K562 (cell line): Measurements from ENCODE around the gene LEMD1. TPM values are rescaled to one million over a fixed set of nuclear protein-coding genes. Genes with fewer than 3 reads are reported as not detected.

Source experiments
- ATAC-seq: fragments of 200-7000 bp; cut with Tn5 transposase; 3 replicates; pipeline ENCODE4 v1.9.1; 2020; ENCODE audit warnings: moderate library complexity
- BruUV-seq: library from RNA; stranded (reverse); fragments of 400-500 nt; replicated peaks from 2 replicates; lab custom pipeline; 2021; lab: Mats Ljungman, UMichigan
- CTCF ChIA-PET: fragments of 300-600 bp; formaldehyde crosslinking; extraction: SDS; loops from one replicate; lab custom pipeline; 2021; ENCODE audit warnings: low intra/inter-chr PET ratio; lab: Yijun Ruan, JAX
- POLR2A ChIA-PET: fragments of 300-600, 350-650 bp; sonication (Branson Sonifier 250); formaldehyde crosslinking; extraction: SDS; loops from one replicate; lab custom pipeline; 2021; ENCODE audit warnings: antibody characterized with exemption, inconsistent platforms; lab: Yijun Ruan, JAX
- DNase-seq, 4 experiments: peaks; one replicate each; pipeline versions ENCODE4 v3.0.0 to v3.0.0-alpha.2; 2011 to 2018; ENCODE audit warnings: low spot score in 3 of 4, mixed read lengths in 3 of 4; ENCODE audit errors: extremely low read depth in 1 of 4
- FAIRE-seq: peaks from 2 replicates; lab custom pipeline; 2011; peaks lifted over from hg19 to GRCh38; lab: Jason Lieb, UNC
- H2AFZ ChIP-seq: 2 replicates; pipeline ENCODE4 v1.6.0; 2011; ENCODE audit warnings: low read depth, low read length, control low read depth, inconsistent platforms
- H3K27ac ChIP-seq: fragments of 200-600 bp; 3 replicates; pipeline ENCODE4 v1.8.0; 2011; ENCODE audit warnings: low read depth, mild to moderate bottlenecking, control low read depth, inconsistent platforms, low read length, moderate library complexity, mixed read lengths; ENCODE audit errors: extremely low read depth
- H3K27me3 ChIP-seq, 2 experiments: fragments of 300-600 bp in 1 of 2; 2 replicates in 1 of 2; 3 replicates in 1 of 2; pipeline versions ENCODE4 v1.6.0 to v1.8.0; 2011; ENCODE audit warnings: inconsistent platforms in 2 of 2, low read length in 2 of 2, mild to moderate bottlenecking in 1 of 2, mixed read lengths in 1 of 2, moderate library complexity in 1 of 2; ENCODE audit not compliant: control insufficient read depth in 2 of 2, insufficient read depth in 2 of 2
- H3K36me3 ChIP-seq: fragments of 300-600 bp; 3 replicates; pipeline ENCODE4 v1.8.0; 2011; ENCODE audit warnings: mild to moderate bottlenecking, low read length, inconsistent platforms; ENCODE audit not compliant: control insufficient read depth, insufficient read depth
- H3K4me1 ChIP-seq, 2 experiments: fragments of 200-600 bp in 1 of 2; replicated peaks in 1 of 2; 2 replicates in 1 of 2; 3 replicates in 1 of 2; pipeline versions ENCODE4 v1.5.1 to v1.8.0; 2011; ENCODE audit warnings: inconsistent platforms in 2 of 2, low read length in 2 of 2, mild to moderate bottlenecking in 1 of 2, mixed read lengths in 1 of 2, moderate library complexity in 1 of 2; ENCODE audit not compliant: control insufficient read depth in 2 of 2, insufficient read depth in 2 of 2
- H3K4me2 ChIP-seq: 2 replicates; pipeline ENCODE4 v1.6.1; 2011; ENCODE audit warnings: low read length, control low read depth, inconsistent platforms, mixed read lengths; ENCODE audit not compliant: insufficient read depth
- H3K4me3 ChIP-seq: fragments of 200-600 bp; sonication (generic), shearing (Covaris generic); 2 replicates; pipeline ENCODE4 v1.5.1; 2016; ENCODE audit warnings: control low read depth, inconsistent platforms
- H3K79me2 ChIP-seq: fragments of 200-600 bp; 3 replicates; pipeline ENCODE4 v1.8.0; 2011; ENCODE audit warnings: low read length, inconsistent platforms; ENCODE audit not compliant: control insufficient read depth, insufficient read depth
- H3K9ac ChIP-seq, 2 experiments: 2 replicates each; pipeline versions ENCODE4 v1.6.0 to v1.6.1; 2011; ENCODE audit warnings: low read depth in 2 of 2, low read length in 2 of 2, control low read depth in 1 of 2, inconsistent platforms in 1 of 2, mild to moderate bottlenecking in 1 of 2, mixed read lengths in 1 of 2; ENCODE audit not compliant: insufficient read depth in 1 of 2
- H3K9me1 ChIP-seq: one replicate; pipeline ENCODE4 v1.6.0; 2011; ENCODE audit warnings: inconsistent platforms, mild to moderate bottlenecking, low read length, moderate library complexity; ENCODE audit not compliant: control insufficient read depth, insufficient read depth
- H3K9me3 ChIP-seq: replicated peaks from 2 replicates; pipeline ENCODE4 v1.5.1; 2011; ENCODE audit warnings: low read depth, low read length, inconsistent platforms; ENCODE audit not compliant: control insufficient read depth, insufficient read depth
- H4K20me1 ChIP-seq: replicated peaks from 2 replicates; pipeline ENCODE4 v1.6.1; 2011; ENCODE audit warnings: low read length, inconsistent platforms, mixed read lengths; ENCODE audit not compliant: control insufficient read depth, insufficient read depth
- ARHGAP35 ChIP-seq: fragments of 450-650 bp; IDR thresholded peaks from 2 replicates; pipeline ENCODE4 v1.6.1; 2018; ENCODE audit not compliant: partially characterized antibody
- E2F5 ChIP-seq: sonication (generic); formaldehyde crosslinking; IDR thresholded peaks from 2 replicates; pipeline ENCODE4 v1.8.0; 2022; ENCODE audit warnings: mild to moderate bottlenecking, missing genetic modification reagents
- HDAC2 ChIP-seq: fragments of 450-650 bp; IDR thresholded peaks from 2 replicates; pipeline ENCODE4 v1.6.1; 2016; ENCODE audit warnings: mild to moderate bottlenecking
- HOMEZ ChIP-seq: fragments of 250-450 bp; sonication (Bioruptor Pico); IDR thresholded peaks from 2 replicates; pipeline ENCODE4 v1.4.0; 2020; ENCODE audit warnings: mild to moderate bottlenecking, moderate library complexity
- SAP30 ChIP-seq: fragments of 200-600 bp; sonication (generic); IDR thresholded peaks from 2 replicates; pipeline ENCODE4 v1.6.1; 2012; ENCODE audit warnings: borderline replicate concordance, low read depth, mild to moderate bottlenecking, moderate library complexity, low read length, control low read depth, inconsistent platforms; ENCODE audit not compliant: insufficient read depth, poor library complexity, severe bottlenecking
- SMAD3 ChIP-seq: fragments of 450-650 bp; formaldehyde crosslinking; conservative IDR thresholded peaks from 2 replicates; pipeline ENCODE4 v1.4.0; 2020; ENCODE audit warnings: mild to moderate bottlenecking
- ZNF586 ChIP-seq: fragments of 450-650 bp; formaldehyde crosslinking; conservative IDR thresholded peaks from 2 replicates; pipeline ENCODE4 v1.4.0; 2020; ENCODE audit warnings: mild to moderate bottlenecking, moderate library complexity
- ZNF76 ChIP-seq: fragments of 250-450 bp; sonication (Bioruptor Pico); IDR thresholded peaks from 2 replicates; pipeline ENCODE4 v1.4.0; 2020; ENCODE audit warnings: mild to moderate bottlenecking, moderate library complexity, borderline replicate concordance
- WGBS: fragments of 100-300 bp; shearing (Covaris generic); methylation state at CpG from one replicate; pipeline ENCODE4 v1.1.6; 2016; ENCODE audit warnings: low coverage, mixed read lengths; ENCODE audit not compliant: insufficient coverage; ENCODE audit errors: missing lambda C conversion rate; 5-methylcytosine and 5-hydroxymethylcytosine counted together
- in situ Hi-C: fragments of 300-500 bp; cut with MboI; formaldehyde crosslinking; loops from 4 replicates; pipeline ENCODE4 v1.15.0; 2018; ENCODE audit warnings: inconsistent platforms, mixed read lengths
- intact Hi-C: fragments of 100-400 bp; cut with micrococcal nuclease; formaldehyde crosslinking; loops from 2 replicates; pipeline ENCODE4 v1.14.2; 2022
- polyA plus RNA-seq, 8 experiments: library from polyadenylated mRNA; depleted of rRNA in 4 of 8; stranded (reverse) in 5 of 8; unstranded in 3 of 8; fragments of >200 nt; fragmentation: Nextera tagmentation in 2 of 8; fragmentation: Illumina TruSeq in 1 of 8; extraction: Ambion mirVana in 2 of 8; extraction: Trizol in 1 of 8; gene quantifications; 2 replicates each; pipeline versions ENCODE4 v1.2.1 to v1.2.3, GENCODE V29; 2011 to 2014; ENCODE audit warnings: inconsistent platforms in 1 of 8, missing spikeins in 1 of 8
- total RNA-seq, 7 experiments: library from RNA; depleted of rRNA in 6 of 7; stranded (reverse); fragments of >200 nt in 6 of 7; fragmentation: Illumina TruSeq in 2 of 7; extraction: Trizol in 2 of 7; gene quantifications; 2 replicates each; pipeline versions ENCODE4 v1.2.1 to v1.2.3, GENCODE V29; 2011 to 2021; ENCODE audit warnings: low replicate concordance in 1 of 7

The LEMD1 gene
- total and polyA plus RNA-seq, 9 of the 15 experiments (the other 6 are each of a cell fraction or from before 2014, with no cell fraction given) = 0.11 to 2.4 (median 0.57) TPM; not detected in 1

GRCh38 chr1:205373798-205374175, 48.1 kb downstream of the LEMD1 start:
- Histone ChIP-seq H3K9me3 (no peaks in the 10 kb centered on the region), H3K27ac (no peak overlapping the region), H3K4me3 (no peak overlapping the region), H3K4me2 (no peak overlapping the region), H2AFZ (no peak overlapping the region), H3K9me1 (no peaks in the 10 kb centered on the region), H3K4me1 (peaks cover 0 to 2% of the 10 kb centered on the region in 2 experiments; a peak in 1 of 5 replicates), H3K9ac (no peak overlapping the region), H3K36me3 (no peaks in the 10 kb centered on the region), H4K20me1 (peaks cover 6% of the 10 kb centered on the region; the same call in 1 of the 2 replicates), H3K79me2 (no peaks in the 10 kb centered on the region), H3K27me3 (peaks cover 60 to 67% of the 10 kb centered on the region in 2 experiments)
- ATAC-seq = no peak
- no peak for FAIRE-seq
- ChIA-PET CTCF (no interaction called here), POLR2A (no interaction called here)
- in situ Hi-C loops = no loop called here
- no peak for TF ChIP-seq ZNF76 (CRISPR knock-in tag)
- no peak for DNase-seq
- intact Hi-C loops = no loop called here
- WGBS = 0% methylated on average over 2 of the region's 2 CpGs
- BruUV-seq = no TSS peak

GRCh38 chr1:205373022-205373797, 48.6 kb downstream of the LEMD1 start:
- no peak for ATAC-seq
- CTCF ChIA-PET = no interaction called here
- intact Hi-C loops = no loop called here
- Histone ChIP-seq H3K27me3 (peaks cover 56 to 65% of the 10 kb centered on the region in 2 experiments), H2AFZ (no peak overlapping the region), H3K9me1 (no peaks in the 10 kb centered on the region), H3K4me3 (no peak overlapping the region), H3K4me2 (no peak overlapping the region), H3K79me2 (no peaks in the 10 kb centered on the region), H3K9me3 (no peaks in the 10 kb centered on the region), H3K9ac (no peak overlapping the region), H3K36me3 (no peaks in the 10 kb centered on the region), H4K20me1 (peaks cover 6% of the 10 kb centered on the region; the same call in 1 of the 2 replicates), H3K27ac (no peak overlapping the region), H3K4me1 (peaks cover 0 to 2% of the 10 kb centered on the region in 2 experiments; a peak in 1 of 5 replicates)
- in situ Hi-C loops = no loop called here
- 3% methylated on average over 9 of the region's 9 CpGs for WGBS
- no peak for TF ChIP-seq SAP30
- no peak for TF ChIP-seq E2F5
- TF ChIP-seq ARHGAP35 = no peak
- TF ChIP-seq HOMEZ (CRISPR knock-in tag) = no peak
- no peak for TF ChIP-seq SMAD3 (CRISPR knock-in tag)
- TF ChIP-seq HDAC2 = no peak
- no peak for TF ChIP-seq ZNF586 (CRISPR knock-in tag)
- POLR2A ChIA-PET = no interaction called here
- no peak for DNase-seq
- peak; percentile 44 for FAIRE-seq
- BruUV-seq = no TSS peak
